HFF-Myc (cell line): ENCODE results near the gene KBTBD13.

Source experiments
- DNase-seq: peaks from one replicate; pipeline ENCODE4 v3.0.0-alpha.2; 2011; ENCODE audit warnings: low read depth; ENCODE audit errors: extremely low read depth
- H3K4me3 ChIP-seq: replicated peaks from 2 replicates; pipeline ENCODE4 v1.5.1; 2011; ENCODE audit warnings: low read depth, mild to moderate bottlenecking, control low read depth, low read length
- TF ChIP-seq, protein P1 (sequence below): IDR thresholded peaks from 2 replicates; pipeline ENCODE4 v1.5.1; 2012; ENCODE audit warnings: mild to moderate bottlenecking, low read depth, low read length, control low read depth; ENCODE audit errors: missing control alignments

Gene KBTBD13

DNA sequence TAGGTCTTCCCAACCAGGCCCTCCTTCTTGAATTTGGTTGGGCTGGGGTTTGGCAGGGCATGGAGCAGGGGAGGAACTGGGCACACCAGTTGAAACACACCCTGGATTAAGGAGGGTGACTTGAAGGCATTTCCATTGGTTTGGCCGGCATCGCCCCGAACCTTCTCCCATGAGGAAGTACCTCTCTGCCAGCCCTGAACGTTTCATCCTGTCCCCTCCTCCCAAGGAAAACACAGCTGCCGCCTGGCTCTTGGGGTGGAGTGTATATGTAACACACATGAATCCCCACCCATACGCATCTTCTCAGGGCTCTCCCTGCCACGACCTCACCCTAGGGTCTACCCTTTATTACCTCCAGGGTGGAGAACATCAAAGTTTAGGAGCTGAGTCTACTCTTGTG lies 23.9 kb downstream of the KBTBD13 start:
- TF ChIP-seq, protein P1, sequence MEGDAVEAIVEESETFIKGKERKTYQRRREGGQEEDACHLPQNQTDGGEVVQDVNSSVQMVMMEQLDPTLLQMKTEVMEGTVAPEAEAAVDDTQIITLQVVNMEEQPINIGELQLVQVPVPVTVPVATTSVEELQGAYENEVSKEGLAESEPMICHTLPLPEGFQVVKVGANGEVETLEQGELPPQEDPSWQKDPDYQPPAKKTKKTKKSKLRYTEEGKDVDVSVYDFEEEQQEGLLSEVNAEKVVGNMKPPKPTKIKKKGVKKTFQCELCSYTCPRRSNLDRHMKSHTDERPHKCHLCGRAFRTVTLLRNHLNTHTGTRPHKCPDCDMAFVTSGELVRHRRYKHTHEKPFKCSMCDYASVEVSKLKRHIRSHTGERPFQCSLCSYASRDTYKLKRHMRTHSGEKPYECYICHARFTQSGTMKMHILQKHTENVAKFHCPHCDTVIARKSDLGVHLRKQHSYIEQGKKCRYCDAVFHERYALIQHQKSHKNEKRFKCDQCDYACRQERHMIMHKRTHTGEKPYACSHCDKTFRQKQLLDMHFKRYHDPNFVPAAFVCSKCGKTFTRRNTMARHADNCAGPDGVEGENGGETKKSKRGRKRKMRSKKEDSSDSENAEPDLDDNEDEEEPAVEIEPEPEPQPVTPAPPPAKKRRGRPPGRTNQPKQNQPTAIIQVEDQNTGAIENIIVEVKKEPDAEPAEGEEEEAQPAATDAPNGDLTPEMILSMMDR = no peak
- no peak overlapping the region for H3K4me3 ChIP-seq
- no peak for DNase-seq

DNA sequence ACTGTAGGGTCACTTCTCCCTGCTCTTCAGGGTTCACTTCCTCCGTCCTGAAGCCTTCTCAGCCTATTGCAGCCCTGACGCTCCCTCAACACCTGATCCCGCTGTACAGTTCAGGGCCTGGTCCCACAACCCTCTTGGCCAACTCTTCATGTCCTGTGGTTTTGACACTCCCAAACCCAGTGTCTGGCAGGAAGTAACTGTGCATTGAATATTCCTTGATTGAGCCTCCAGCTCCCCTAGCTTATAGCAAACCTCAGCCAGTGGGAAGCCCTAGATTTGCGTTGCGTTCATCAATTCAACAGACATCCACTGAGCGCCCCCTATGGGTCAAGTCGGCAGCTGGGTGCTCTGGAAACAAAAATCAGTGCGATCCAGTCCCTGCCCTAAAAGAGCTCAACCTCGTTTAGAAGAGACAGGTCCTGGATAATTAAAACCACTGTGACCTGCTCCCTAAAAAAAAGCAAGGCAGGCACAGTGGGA lies 24.9 kb downstream of the KBTBD13 start:
- H3K4me3 ChIP-seq = no peak overlapping the region
- DNase-seq = peak; percentile 49
- TF ChIP-seq, protein P1 = peak; percentile 93

DNA sequence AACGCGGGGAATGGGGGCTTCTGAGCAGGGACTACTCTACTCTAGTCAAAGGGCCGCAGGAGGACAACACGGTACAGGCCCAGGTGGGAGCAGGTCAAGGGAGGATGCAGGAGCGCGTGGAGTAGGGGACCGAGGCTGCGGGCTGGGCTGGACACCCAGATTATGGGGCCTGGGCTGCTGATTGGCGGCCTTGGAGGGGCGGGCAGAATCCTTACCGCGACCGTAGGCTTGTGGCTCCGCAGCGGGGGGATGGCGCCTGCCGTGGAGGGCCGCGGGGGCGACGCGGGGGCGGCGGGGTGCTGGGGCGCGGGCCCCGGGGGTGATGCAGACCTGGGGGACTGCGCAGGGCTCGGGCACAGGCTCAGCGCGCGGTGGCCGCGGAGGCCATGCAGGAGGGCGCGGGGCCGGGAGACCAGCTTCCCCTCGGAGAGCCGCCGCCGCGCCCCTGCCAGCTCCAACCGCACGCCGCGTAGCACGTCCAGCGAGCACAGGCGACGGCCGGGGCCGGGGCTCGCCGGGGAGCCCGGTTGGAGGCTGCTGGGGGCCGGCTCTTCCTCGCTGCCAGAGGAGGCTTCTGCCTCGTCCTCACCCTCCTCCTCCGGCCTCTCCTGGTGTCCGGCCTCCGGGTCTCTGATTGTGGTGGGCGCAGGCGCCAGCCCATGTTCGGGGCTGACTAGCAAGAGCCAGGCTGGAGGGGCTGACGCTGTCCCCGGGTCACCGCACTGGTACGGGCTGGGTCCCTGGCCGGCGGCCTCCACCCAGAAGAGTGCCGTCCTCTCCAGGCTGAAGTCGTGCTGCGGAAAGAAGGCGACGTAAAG lies 25.6 kb downstream of the KBTBD13 start:
- H3K4me3 ChIP-seq = no peak overlapping the region
- TF ChIP-seq, protein P1 = no peak
- DNase-seq = no peak

DNA sequence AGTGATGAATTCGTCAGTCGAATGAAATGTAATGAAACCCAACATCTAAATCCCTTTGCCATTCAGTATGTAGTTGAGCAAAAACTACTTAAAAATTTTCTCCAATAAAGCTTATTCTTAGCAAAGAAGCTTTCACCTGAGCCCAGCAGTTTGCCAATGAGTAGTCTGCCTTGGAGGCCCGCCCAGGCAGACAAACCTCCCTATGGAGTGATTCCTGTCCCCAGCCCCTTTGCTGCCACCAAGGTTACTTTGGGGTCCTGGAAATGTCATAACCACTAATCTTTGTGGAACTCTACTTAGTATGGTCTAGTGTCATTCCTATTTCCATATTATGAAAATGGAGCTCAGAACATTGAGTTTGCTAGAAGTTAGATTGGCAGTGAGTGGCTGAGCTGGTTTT lies 26.4 kb downstream of the KBTBD13 start:
- no peak overlapping the region for H3K4me3 ChIP-seq
- TF ChIP-seq, protein P1 = no peak
- no peak for DNase-seq

DNA sequence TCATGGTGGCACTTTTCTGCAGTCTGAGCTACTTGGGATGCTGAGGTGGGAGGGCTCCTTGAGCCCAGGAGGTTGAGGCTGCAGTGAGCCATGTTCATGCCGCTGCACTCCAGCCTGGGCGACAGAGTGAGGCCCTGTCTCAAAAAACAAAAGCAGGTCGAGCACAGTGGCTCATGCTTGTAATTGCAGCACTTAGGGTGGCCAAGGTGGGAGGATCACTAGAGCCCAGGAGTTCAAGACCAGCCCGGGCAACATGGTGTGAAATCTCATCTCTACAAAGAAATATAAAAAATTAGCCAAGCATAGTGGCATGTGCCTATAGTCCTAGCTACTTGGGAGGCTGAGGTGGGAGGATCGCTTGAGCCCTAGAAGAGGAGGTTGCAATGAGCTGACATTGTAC lies 28.5 kb downstream of the KBTBD13 start:
- no peak overlapping the region for H3K4me3 ChIP-seq
- no peak for DNase-seq
- TF ChIP-seq, protein P1 = no peak

DNA sequence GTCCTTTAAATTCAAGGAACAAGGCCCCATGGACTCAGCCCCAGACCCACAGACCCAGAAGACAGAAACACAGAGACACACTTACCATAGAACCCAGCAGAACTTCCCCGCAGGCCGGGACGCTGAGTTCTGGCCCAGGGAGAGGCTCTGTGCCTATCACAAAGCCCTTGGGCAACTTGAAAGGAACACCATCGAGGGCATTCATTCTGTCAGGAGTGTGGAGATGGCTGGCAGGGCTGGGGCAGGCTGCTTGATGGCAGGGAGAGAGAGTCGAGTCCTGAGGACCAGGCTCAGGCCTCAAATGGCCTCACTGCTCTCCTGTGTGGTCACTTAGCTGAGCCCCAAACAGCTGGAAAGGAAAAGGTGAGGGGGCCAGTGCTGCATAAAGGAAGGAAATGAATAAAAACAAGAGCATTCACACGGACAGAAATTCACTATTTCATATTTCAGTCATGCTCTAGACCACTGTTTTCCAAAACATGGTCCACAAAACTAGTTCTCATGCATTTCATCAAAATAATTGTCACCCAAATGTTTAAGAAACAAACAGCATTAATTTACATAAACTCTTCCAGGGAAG lies 29.6 kb downstream of the KBTBD13 start:
- DNase-seq = no peak
- TF ChIP-seq, protein P1 = no peak
- H3K4me3 ChIP-seq = no peak overlapping the region
